Choroid plexus epithelial cell (primary cell): Measurements from ENCODE around the gene CPHXL2.

Source experiments
- DNase-seq: peaks from one replicate; pipeline ENCODE4 v3.0.0-alpha.2; 2010; ENCODE audit warnings: low read depth
- H3K4me3 ChIP-seq: 2 replicates; pipeline ENCODE4 v1.5.1; 2011; ENCODE audit warnings: low read depth, mild to moderate bottlenecking, control low read depth, low read length, moderate library complexity
- CTCF ChIP-seq: conservative IDR thresholded peaks from 2 replicates; pipeline ENCODE4 v1.5.1; 2011; ENCODE audit warnings: low read depth, mild to moderate bottlenecking, control low read depth, inconsistent platforms, low read length, moderate library complexity

Gene CPHXL2

GRCh38 chr16:75647112-75647491 is 29.7 kb downstream of the CPHXL2 start:
- TF ChIP-seq CTCF, result no peak
- H3K4me3 ChIP-seq, result peak overlapping the region; percentile 99
- DNase-seq, result peak; percentile 10

- H3K4me3 ChIP-seq, result no peak overlapping the region
- no peak for DNase-seq
- no peak for TF ChIP-seq CTCF
Observed at GRCh38 chr16:75644240-75645012, 32.4 kb downstream of the CPHXL2 start.

GRCh38 chr16:75640598-75640997 is 36.2 kb downstream of the CPHXL2 start:
- TF ChIP-seq CTCF, result no peak
- H3K4me3 ChIP-seq, result no peak overlapping the region
- DNase-seq, result no peak

GRCh38 chr16:75635036-75635435 is 41.8 kb downstream of the CPHXL2 start:
- no peak overlapping the region for H3K4me3 ChIP-seq
- no peak for TF ChIP-seq CTCF
- no peak for DNase-seq

- no peak overlapping the region for H3K4me3 ChIP-seq
- DNase-seq, result no peak
- no peak for TF ChIP-seq CTCF
Observed at GRCh38 chr16:75632857-75633256, 44.0 kb downstream of the CPHXL2 start.

- no peak for DNase-seq
- H3K4me3 ChIP-seq, result no peak overlapping the region
- no peak for TF ChIP-seq CTCF
Observed at GRCh38 chr16:75630052-75630451, 46.8 kb downstream of the CPHXL2 start.

- no peak overlapping the region for H3K4me3 ChIP-seq
- DNase-seq, result no peak
- no peak for TF ChIP-seq CTCF
Observed at GRCh38 chr16:75629132-75629531, 47.7 kb downstream of the CPHXL2 start.
